Left colon (tissue), 2 donors: ENCODE results near the gene OR52I1. TPM values are rescaled to one million over a fixed set of nuclear protein-coding genes. Genes with fewer than 3 reads are reported as not detected.

Experiments used
- total RNA-seq, 2 donors: library from RNA; stranded (reverse); fragmentation: NEBNext Ultra II Directional; extraction: Animal tissue kit (Norgen Biotek cat#: 25700); gene quantifications; one replicate each; pipeline ENCODE4 v1.2.1, GENCODE V29; 2021
- donor health status: DM: no; HTN: no; CAD: no.
- donor health status: DM: yes; HTN: yes; CAD: no.

The OR52I1 gene
- total RNA-seq, 2 donors from 2014 or later: not detected

Other genes with a start within 250 kb of the OR52I1 start
- gene OR52B4, start 225.7 kb upstream of the OR52I1 start, total RNA-seq: not detected
- 10 to 100 TPM; 25.2 to 26.3 TPM for gene TRIM21, start 200.3 kb upstream of the OR52I1 start, total RNA-seq
- gene OR52K2, start 144.7 kb upstream of the OR52I1 start, total RNA-seq: not detected
- not detected for gene OR52K1, start 111.4 kb upstream of the OR52I1 start, total RNA-seq
- gene OR52M1, start 48.8 kb upstream of the OR52I1 start, total RNA-seq: not detected
- gene OR52I2, start 12.3 kb upstream of the OR52I1 start, total RNA-seq: not detected
- 10 to 100 TPM; 17.6 to 18.6 TPM for gene TRIM68, start 14.2 kb downstream of the OR52I1 start, total RNA-seq
- not detected for gene OR51D1, start 43.4 kb downstream of the OR52I1 start, total RNA-seq
- 1 to 10 TPM in 1 of 2 donors, under 1 TPM in 1; 0.64 to 1.3 TPM for gene OR51E1, start 49.9 kb downstream of the OR52I1 start, total RNA-seq
- under 1 TPM; 0.18 to 0.84 TPM for gene OR51E2, start 103.8 kb downstream of the OR52I1 start, total RNA-seq
- not detected for gene MMP26, start 110.7 kb downstream of the OR52I1 start, total RNA-seq
- not detected for gene OR51F1, start 175.9 kb downstream of the OR52I1 start, total RNA-seq
- gene OR52R1, start 210.3 kb downstream of the OR52I1 start, total RNA-seq: not detected
- gene OR51F2, start 227.3 kb downstream of the OR52I1 start, total RNA-seq: not detected